GM18499 (cell line): Measurements from ENCODE around the gene TOB2.
A peak's percentile ranks its signal among the peaks of the same experiment; 100 is the strongest.
"Not testable (repeated sequence)": the region's sequence is repeated elsewhere in the genome, so short reads cannot be mapped to it uniquely, and the experiment has no call there.

ENCODE experiments used
- ATAC-seq: cut with Tn5 transposase; IDR thresholded peaks from one replicate; pipeline ENCODE4 v1.9.1; 2021; ENCODE audit warnings: moderate number of reproducible peaks; ENCODE audit not compliant: insufficient read depth, unreplicated experiment

Gene TOB2

DNA sequence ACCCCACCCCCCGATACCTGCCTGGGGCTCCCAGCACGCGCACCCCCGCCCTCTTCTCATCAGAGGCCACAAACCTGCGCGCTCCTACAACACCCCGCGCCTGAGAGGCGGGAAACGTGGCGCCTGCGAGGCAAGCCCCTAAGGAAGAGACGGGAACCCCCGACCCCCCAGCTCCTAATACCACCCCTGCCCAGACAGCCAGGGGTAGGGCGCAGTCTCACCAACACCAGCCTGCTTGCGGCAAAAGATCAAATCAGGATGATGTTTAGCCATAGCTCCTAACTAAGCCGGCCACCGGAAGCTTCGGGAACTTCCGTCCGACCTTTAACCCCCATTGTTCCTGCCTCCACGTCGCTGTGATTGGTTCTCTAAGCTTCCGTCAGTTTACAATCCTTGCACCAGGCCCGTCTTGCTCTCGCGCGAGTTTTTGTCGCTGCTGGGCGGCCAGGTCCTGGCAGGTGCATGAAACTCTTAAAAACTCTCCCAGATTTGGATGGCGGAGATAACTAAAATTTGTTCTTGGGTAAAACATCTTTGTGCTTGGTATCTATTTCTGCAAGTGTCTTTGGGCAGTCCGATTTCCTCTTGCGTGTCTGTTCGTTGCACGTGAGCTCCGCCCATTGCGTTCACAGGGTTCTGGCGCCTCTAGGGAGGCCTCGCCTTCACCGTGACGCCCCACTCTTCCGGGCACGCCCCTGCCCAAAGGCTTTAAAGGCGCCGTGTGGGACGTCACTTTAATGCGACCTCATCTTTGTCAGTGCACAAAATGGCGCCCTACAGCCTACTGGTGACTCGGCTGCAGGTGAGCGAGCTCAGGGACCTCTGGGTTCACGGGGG, 22.0 kb upstream of the TOB2 start, which contains the start of the genes ACO2 and PHF5A:
ACO2 (plus strand) TSS at position 737 of the 837 bp plus-strand sequence; CDS start at position 767, 30 bp downstream.
PHF5A (minus strand) TSS at position 312 of the 837 bp plus-strand sequence; CDS start at position 273, 39 bp downstream.
- ATAC-seq = peak; percentile 64

- ATAC-seq = no peak
These were observed 15.3 kb upstream of the TOB2 start for GRCh38 chr22:41461901-41462300.

- not testable (repeated sequence) for ATAC-seq
These were observed 13.5 kb upstream of the TOB2 start for GRCh38 chr22:41460071-41460470.

- no peak for ATAC-seq
These were observed 12.8 kb upstream of the TOB2 start for GRCh38 chr22:41459431-41459830.

DNA sequence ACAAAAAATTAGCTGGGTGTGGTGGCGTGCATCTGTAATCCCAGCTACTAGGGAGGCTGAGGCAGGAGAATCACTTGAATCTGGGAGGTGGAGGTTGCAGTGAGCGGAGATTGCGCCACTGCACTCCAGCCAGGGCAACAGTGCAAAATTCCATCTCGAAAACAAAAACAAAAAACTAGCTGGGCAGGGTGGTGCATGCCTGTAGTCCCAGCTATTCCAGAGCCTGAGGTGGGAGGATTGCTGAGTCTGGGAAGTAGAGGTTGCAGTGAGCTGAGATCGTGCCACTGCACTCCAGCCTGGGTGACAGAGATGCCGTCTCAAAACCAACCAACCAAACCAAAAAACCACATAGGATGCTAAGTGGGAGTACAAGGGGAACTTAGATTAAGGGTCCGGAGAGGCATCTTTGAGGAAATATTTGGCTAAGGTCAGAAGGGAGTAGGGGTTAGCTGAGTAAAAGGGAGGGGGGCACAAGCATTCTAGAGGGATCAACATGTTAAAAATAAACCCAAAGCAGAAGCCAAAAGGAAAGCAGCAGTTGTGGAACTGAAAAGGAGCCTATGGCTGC, 11.6 kb upstream of the TOB2 start:
- no peak for ATAC-seq

GRCh38 chr22:41448189-41448808, 1.7 kb upstream of the TOB2 start:
- ATAC-seq = no peak

GRCh38 chr22:41447435-41448188, 1.0 kb upstream of the TOB2 start:
- ATAC-seq = no peak

DNA sequence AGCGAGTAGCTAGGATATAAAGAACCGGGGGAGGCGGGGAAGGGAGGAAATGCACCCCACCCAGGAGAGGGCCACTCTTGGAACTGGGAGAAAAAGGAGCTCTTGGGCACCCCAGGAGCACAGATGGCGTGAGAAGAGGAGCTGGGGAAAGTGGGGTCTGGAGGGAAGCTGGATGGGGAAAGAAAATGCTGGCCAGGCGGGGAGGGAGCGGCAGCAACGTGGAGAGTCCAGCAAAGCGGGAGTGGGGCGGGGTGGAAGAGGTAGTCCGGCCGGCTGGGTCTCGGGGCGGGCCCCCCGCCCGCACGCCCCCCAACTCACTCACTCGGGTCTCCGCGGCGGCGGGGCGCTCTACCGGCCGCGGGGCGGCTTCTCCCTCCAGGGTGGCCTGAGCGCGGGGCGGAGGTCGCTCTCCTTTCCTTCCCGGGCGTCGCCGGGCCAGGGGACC, 522 bp downstream of the TOB2 start:
- ATAC-seq = no peak

DNA sequence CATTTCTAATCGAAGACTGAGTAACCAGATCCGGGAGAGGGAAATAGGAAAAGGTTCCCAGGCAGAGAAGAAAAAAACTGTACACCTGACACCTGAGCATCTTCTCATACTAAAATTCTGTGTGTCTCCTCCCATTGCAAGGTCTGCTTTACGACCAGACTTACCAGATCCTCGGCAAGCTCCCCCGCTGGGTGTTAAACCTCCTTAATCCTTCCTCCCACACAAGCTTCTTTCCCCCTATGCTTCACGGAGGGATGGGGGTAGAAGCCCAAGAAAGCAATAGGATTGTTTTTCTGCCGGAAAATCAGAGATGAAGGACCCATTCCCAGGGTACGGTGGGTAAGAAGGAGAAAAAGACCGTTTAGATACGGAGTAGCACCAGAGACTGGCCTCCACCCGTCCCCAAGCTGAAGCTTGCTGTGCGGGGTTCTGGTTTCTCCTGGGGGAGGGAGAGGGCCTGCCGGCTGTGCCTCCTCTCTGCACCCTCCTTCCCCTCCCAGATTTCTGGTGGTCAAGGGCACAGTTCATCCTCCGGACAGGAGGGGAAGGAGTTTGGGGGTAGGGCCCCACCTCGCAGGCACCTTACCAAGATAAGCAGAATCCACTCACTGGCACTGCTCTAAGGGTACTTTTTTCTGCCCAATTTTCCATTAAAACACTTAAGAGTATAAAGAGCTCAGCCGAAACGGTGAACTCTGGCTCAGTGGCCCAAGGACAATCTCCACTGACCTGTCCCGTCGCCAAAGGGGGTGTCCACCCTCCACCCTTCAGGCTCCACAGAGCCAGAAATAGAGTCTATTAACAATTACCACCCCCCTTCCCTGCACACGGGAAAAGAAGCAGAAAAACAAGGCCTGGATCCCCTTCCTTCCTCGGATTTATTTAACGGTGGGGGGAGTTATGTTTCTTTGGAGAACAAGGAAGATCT, 1.2 kb downstream of the TOB2 start:
- ATAC-seq = no peak

DNA sequence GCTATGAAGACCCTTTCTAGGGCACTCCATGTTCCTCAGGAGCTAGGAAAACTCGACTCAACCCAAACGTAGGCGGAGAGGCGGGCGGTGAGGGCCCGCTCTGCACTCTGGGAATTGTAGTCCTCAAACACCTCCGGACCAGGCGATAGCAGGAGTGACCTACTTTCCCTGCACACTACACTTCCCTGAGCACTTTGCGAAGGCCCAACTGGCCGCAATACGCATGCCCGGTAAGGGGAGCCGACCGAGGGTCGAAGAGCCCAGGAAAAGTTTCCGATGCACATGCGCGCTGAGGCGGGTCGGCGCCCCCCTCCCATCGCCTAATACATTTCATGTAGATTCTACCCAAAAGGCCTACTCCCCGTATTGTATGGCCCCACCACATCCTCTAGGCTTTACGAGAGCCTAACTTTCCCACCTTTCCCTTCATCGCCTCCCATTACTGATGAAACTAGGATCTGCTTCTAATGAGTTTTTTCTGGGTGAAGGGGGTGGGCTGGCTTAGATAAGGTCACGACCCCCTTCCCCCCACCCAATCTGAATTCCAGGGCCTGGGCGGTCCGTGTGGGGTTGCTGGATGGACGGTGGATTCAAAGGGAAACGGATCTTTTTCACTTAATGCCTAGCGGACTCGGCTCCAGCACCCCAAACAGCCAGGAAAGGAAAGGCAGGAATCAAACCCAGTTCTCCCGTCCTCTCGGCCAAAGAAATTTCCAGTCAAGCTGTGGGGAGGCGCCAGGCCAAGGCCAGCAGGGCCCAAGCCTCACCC, 2.1 kb downstream of the TOB2 start:
- ATAC-seq = peak; percentile 35

- no peak for ATAC-seq
These were observed 4.3 kb downstream of the TOB2 start for GRCh38 chr22:41442240-41442792.

DNA sequence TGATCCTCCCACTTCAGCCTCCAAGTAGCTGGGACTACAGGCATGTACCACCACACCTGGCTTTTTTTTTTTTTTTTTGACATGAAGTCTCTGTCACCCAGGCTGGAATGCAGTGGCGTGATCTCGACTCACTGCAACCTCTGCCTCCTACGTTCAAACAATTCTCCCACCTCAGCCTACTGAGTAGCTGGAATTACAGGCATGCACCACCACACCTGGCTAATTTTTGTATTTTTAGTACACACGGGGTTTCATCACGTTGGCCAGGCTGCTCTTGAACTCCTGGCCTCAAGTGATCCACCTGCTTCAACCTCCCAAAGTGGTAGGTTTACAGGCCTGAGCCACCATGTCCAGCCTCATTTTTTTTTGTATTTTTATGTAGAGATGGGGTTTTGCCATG, 6.1 kb downstream of the TOB2 start:
- ATAC-seq = not testable (repeated sequence)

GRCh38 chr22:41437198-41437597, 9.4 kb downstream of the TOB2 start:
- no peak for ATAC-seq

DNA sequence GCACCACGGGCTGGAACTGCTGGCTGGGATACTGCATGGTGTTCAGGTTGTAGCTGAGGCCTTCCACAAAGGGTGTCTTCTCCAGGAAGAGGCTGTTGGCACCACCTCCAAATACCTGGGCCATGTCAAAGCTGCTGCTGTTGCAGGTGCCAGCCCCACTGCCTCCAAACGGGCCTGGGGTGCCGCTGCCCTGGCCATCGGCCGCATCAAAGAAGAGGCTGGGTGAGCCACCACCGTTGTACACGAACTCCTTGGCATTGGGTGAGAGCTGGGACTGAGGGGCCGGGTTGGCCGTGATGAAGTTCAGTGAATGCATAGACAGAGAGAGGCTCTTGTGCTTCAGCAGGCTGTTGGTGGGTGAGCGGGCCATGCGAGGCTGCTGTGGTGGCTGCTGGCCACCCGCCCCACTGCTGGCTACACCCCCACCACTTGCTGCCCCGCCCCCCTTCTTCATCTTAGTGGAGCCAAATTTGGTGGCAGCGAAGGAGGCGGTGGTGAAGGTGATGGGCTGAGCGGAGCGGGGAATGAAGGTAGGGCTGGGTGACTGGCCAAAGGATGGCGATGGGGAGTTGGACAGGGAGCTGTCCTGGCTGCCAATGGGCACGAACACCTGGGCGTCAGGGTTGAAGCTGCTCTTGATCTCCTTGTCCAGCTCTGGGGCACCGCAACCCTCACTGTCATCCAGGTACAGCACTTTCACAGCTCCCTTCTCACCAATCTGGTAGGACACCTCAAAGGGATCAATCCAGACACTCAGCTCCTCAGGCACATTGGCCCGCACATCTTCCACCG, 10.1 kb downstream of the TOB2 start:
- ATAC-seq = no peak

DNA sequence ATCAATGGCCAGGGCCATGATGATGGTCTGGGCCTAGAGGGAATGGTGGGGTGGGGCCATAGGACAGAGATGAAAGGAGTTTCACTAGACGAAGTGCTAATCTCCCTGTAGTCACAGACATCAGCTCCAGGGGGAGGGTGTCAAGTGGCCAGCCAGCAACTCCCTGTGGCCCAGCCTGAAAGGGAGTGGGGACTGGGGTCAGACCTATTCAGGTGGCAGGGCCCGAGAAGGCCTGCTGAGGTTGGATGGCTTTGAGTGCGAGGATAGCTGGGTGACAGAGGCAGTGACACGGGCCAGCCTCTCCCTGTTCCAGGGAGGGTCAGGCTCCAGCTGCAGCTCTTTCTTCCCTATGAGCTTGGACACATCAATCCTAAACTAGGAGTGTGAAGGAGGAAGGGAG, 11.0 kb downstream of the TOB2 start:
- no peak for ATAC-seq

GRCh38 chr22:41434361-41435003, 12.1 kb downstream of the TOB2 start:
- ATAC-seq = not testable (repeated sequence)

- ATAC-seq = not testable (repeated sequence)
These were observed 13.1 kb downstream of the TOB2 start for GRCh38 chr22:41433480-41433879.
